ENCODE measurements around the gene ADAM21.
"Not testable (repeated sequence)": the region's sequence is repeated elsewhere in the genome, so short reads cannot be mapped to it uniquely, and the experiment has no call there.

ADAM21 gene

DNA sequence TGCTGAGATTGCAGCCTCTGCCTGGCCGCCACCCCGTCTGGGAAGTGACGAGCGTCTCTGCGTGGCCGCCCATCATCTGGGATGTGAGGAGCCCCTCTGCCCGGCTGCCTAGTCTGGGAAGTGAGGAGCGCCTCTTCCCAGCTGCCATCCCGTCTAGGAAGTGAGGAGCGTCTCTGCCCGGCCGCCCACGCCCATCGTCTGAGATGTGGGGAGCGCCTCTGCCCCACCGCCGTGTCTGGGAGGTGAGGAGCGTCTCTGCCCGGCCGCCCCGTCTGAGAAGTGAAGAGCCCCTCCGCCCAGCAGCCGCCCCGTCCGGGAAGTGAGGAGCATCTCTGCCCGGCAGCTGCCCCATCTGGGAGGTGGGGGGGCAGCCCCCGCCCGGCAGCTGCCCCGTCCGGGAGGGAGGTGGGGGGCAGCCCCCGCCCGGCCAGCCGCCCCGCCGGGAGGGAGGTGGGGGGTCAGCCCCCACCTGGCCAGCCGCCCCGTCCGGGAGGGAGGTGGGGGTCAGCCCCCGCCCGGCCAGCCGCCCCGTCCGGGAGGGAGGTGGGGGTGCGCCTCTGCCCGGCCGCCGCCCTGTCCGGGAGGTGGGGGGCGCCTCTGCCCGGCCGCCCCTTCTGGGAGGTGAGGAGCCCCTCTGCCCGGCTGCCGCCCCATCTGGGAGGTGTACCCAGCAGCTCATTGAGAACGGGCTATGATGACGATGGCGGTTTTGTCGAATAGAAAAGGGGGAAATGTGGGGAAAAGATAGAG lies 25.6 kb downstream of the ADAM21 start:
- DNase-seq, result not testable (repeated sequence)

- no peak for DNase-seq
Observed at GRCh38 chr14:70489579-70490200, 37.7 kb downstream of the ADAM21 start.

DNA sequence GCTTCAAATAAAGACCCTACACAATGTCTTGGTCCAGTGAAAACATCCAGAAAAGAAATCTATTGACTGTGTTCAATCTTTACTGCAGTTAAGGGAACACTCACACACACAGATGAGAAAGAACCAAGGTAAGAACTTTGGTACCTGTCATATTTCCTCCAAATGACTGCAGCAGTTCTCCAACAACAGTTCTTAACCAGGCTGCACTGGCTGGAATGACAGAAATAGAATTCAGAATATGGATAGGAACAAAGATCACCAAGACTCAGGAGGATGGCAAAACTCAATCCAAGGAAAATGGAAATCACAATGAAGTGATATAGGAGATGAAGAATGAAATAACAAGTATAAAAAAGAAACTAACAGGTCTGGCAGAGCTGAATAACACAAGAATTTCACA lies 46.2 kb downstream of the ADAM21 start:
- DNase-seq, result no peak
